PC-3 (cell line): ENCODE data around the gene CDH16. TPM values are rescaled to one million over a fixed set of nuclear protein-coding genes. Genes with fewer than 3 reads are reported as not detected.
"Not testable (repeated sequence)": the region's sequence is repeated elsewhere in the genome, so short reads cannot be mapped to it uniquely, and the experiment has no call there.

Source experiments
- ATAC-seq: fragments of 200-7000 bp; cut with Tn5 transposase; 2 replicates; pipeline ENCODE4 v1.9.1; 2020; ENCODE audit warnings: mild to moderate bottlenecking, moderate library complexity
- BruUV-seq: library from RNA; stranded (reverse); fragments of 400-500 nt; replicated peaks from 2 replicates; lab custom pipeline; 2021; lab: Mats Ljungman, UMichigan
- CTCF ChIA-PET: fragments of 300-600 bp; sonication (Branson Sonifier 250); formaldehyde crosslinking; loops from one replicate; lab custom pipeline; 2022; ENCODE audit warnings: antibody characterized with exemption; lab: Charles Lee
- POLR2A ChIA-PET: fragments of 300-600 bp; sonication (Branson Sonifier 250); formaldehyde crosslinking; loops from one replicate; lab custom pipeline; 2022; ENCODE audit warnings: antibody characterized with exemption; ENCODE audit not compliant: unreplicated experiment; lab: Charles Lee
- DNase-seq: peaks from one replicate; pipeline ENCODE4 v3.0.0-alpha.2; 2015
- H2AFZ ChIP-seq: fragments of 300-600 bp; sonication (generic); 2 replicates; pipeline ENCODE4 v1.6.0; 2016; ENCODE audit warnings: antibody characterized with exemption, low read length
- H3F3A ChIP-seq: fragments of 300-600 bp; sonication (generic); one replicate; pipeline ENCODE4 v1.6.0; 2017; ENCODE audit warnings: antibody characterized with exemption, low read length, control low read depth, mild to moderate bottlenecking; ENCODE audit not compliant: unreplicated experiment
- H3K27ac ChIP-seq: fragments of 300-600 bp; sonication (generic); 2 replicates; pipeline ENCODE4 v1.5.1; 2016; ENCODE audit warnings: mild to moderate bottlenecking, low read length
- H3K27me3 ChIP-seq: fragments of 300-600 bp; sonication (generic); 2 replicates; pipeline ENCODE4 v1.6.1; 2016; ENCODE audit warnings: low read length, mixed read lengths
- H3K36me3 ChIP-seq: fragments of 300-600 bp; sonication (generic); 2 replicates; pipeline ENCODE4 v1.6.1; 2016; ENCODE audit warnings: low read depth, mixed run types, low read length, mixed read lengths
- H3K4me1 ChIP-seq: fragments of 300-600 bp; sonication (generic); 2 replicates; pipeline ENCODE4 v1.5.1; 2016; ENCODE audit warnings: low read length; ENCODE audit not compliant: insufficient read depth
- H3K4me2 ChIP-seq: fragments of 300-600 bp; sonication (generic); 2 replicates; pipeline ENCODE4 v1.6.0; 2016; ENCODE audit warnings: low read length
- H3K4me3 ChIP-seq: fragments of 300-600 bp; sonication (generic); 2 replicates; pipeline ENCODE4 v1.5.1; 2016; ENCODE audit warnings: mild to moderate bottlenecking, low read length, mixed read lengths
- H3K79me2 ChIP-seq: fragments of 300-600 bp; sonication (generic); 2 replicates; pipeline ENCODE4 v1.6.1; 2017; ENCODE audit warnings: low read length, mixed read lengths
- H3K9ac ChIP-seq: fragments of 300-600 bp; sonication (generic); 2 replicates; pipeline ENCODE4 v1.6.0; 2016; ENCODE audit warnings: mild to moderate bottlenecking, low read length
- H3K9me2 ChIP-seq: fragments of 300-600 bp; sonication (generic); replicated peaks from 2 replicates; pipeline ENCODE4 v1.6.1; 2016; ENCODE audit warnings: mixed run types, low read length, mixed read lengths
- H3K9me3 ChIP-seq: fragments of 300-600 bp; sonication (generic); 2 replicates; pipeline ENCODE4 v1.6.1; 2016; ENCODE audit warnings: low read length, mixed read lengths
- H4K20me1 ChIP-seq: fragments of 300-600 bp; sonication (generic); 2 replicates; pipeline ENCODE4 v1.6.1; 2016; ENCODE audit warnings: low read length, mixed read lengths
- CTCF ChIP-seq: fragments of 300-600 bp; sonication (generic); conservative IDR thresholded peaks from 2 replicates; pipeline ENCODE4 v1.5.1; 2017; ENCODE audit warnings: antibody characterized with exemption, low read depth, mild to moderate bottlenecking, low read length
- EZH2 ChIP-seq: fragments of 300-600 bp; sonication (generic); IDR thresholded peaks from one replicate; pipeline ENCODE4 v1.6.1; 2017; ENCODE audit warnings: antibody characterized with exemption, mild to moderate bottlenecking, low read length; ENCODE audit not compliant: unreplicated experiment
- EZH2phosphoT487 ChIP-seq: fragments of 300-600 bp; sonication (generic); IDR thresholded peaks from 2 replicates; pipeline ENCODE4 v1.6.1; 2018; ENCODE audit warnings: mild to moderate bottlenecking, antibody characterized with exemption, low read length, borderline replicate concordance
- intact Hi-C: fragments of 100-400 bp; cut with micrococcal nuclease; formaldehyde crosslinking; loops from 2 replicates; pipeline ENCODE4 v1.9.0; 2023
- total RNA-seq: library from RNA; depleted of rRNA; stranded (reverse); fragments of >200 nt; gene quantifications from 2 replicates; pipeline ENCODE4 v1.2.3, GENCODE V29; 2014

CDH16 gene
- total RNA-seq, 1 experiment from 2014 or later, result not detected

- BruUV-seq, result no TSS peak
- H3F3A ChIP-seq, result no peaks in the 10 kb centered on the region
- no peak for DNase-seq
- CTCF ChIA-PET, result no interaction called here
- TF ChIP-seq CTCF (no peak), EZH2 (no peak), EZH2phosphoT487 (no peak)
- no peak for ATAC-seq
- no peaks in the 10 kb centered on the region for H3K27me3 ChIP-seq
- H3K4me3 ChIP-seq, result no peak overlapping the region
- H3K27ac ChIP-seq, result no peak overlapping the region
- no peaks in the 10 kb centered on the region for H3K36me3 ChIP-seq
- no peaks in the 10 kb centered on the region for H3K9me2 ChIP-seq
- H3K9ac ChIP-seq, result no peak overlapping the region
- intact Hi-C loops, result no loop called here
- no peaks in the 10 kb centered on the region for H4K20me1 ChIP-seq
- H3K79me2 ChIP-seq, result no peaks in the 10 kb centered on the region
- H3K9me3 ChIP-seq, result no peaks in the 10 kb centered on the region
- POLR2A ChIA-PET, result no interaction called here
- no peak overlapping the region for H3K4me2 ChIP-seq
- peaks cover 4% of the 10 kb centered on the region; the same call in 1 of the 2 replicates for H3K4me1 ChIP-seq
- H2AFZ ChIP-seq, result no peak overlapping the region
Measured at GRCh38 chr16:66946974-66947301, 28.3 kb upstream of the CDH16 start.

- H3K4me2 ChIP-seq, result no peak overlapping the region
- H3K4me3 ChIP-seq, result no peak overlapping the region
- no peaks in the 10 kb centered on the region for H3K79me2 ChIP-seq
- H3K27ac ChIP-seq, result no peak overlapping the region
- ATAC-seq, result no peak
- H4K20me1 ChIP-seq, result no peaks in the 10 kb centered on the region
- H3K9ac ChIP-seq, result no peak overlapping the region
- CTCF ChIA-PET, result no interaction called here
- H2AFZ ChIP-seq, result no peak overlapping the region
- TF ChIP-seq EZH2phosphoT487, result no peak
- no peak for TF ChIP-seq CTCF
- TF ChIP-seq EZH2, result no peak
- H3K9me2 ChIP-seq, result no peaks in the 10 kb centered on the region
- no TSS peak for BruUV-seq
- H3K27me3 ChIP-seq, result no peaks in the 10 kb centered on the region
- H3K36me3 ChIP-seq, result no peaks in the 10 kb centered on the region
- no peak for DNase-seq
- H3K4me1 ChIP-seq, result peaks cover 4% of the 10 kb centered on the region; the same call in 1 of the 2 replicates
- no peaks in the 10 kb centered on the region for H3K9me3 ChIP-seq
- intact Hi-C loops, result no loop called here
- no peaks in the 10 kb centered on the region for H3F3A ChIP-seq
- POLR2A ChIA-PET, result no interaction called here
Measured at GRCh38 chr16:66946541-66946940, 27.9 kb upstream of the CDH16 start.

GRCh38 chr16:66945939-66946338, 27.3 kb upstream of the CDH16 start:
- no peaks in the 10 kb centered on the region for H3K27me3 ChIP-seq
- H3F3A ChIP-seq, result no peaks in the 10 kb centered on the region
- BruUV-seq, result no TSS peak
- no peak overlapping the region for H2AFZ ChIP-seq
- H3K9ac ChIP-seq, result no peak overlapping the region
- no peak overlapping the region for H3K4me2 ChIP-seq
- no peaks in the 10 kb centered on the region for H3K79me2 ChIP-seq
- POLR2A ChIA-PET, result no interaction called here
- no peaks in the 10 kb centered on the region for H3K9me2 ChIP-seq
- H3K9me3 ChIP-seq, result no peaks in the 10 kb centered on the region
- CTCF ChIA-PET, result no interaction called here
- no peaks in the 10 kb centered on the region for H3K36me3 ChIP-seq
- H3K27ac ChIP-seq, result no peak overlapping the region
- ATAC-seq (no peak), DNase-seq (no peak)
- TF ChIP-seq CTCF (no peak), EZH2phosphoT487 (no peak), EZH2 (no peak)
- intact Hi-C loops, result no loop called here
- H3K4me3 ChIP-seq, result no peak overlapping the region
- H3K4me1 ChIP-seq, result peaks cover 4% of the 10 kb centered on the region; the same call in 1 of the 2 replicates
- no peaks in the 10 kb centered on the region for H4K20me1 ChIP-seq

- H3F3A ChIP-seq, H3K4me2 ChIP-seq, ATAC-seq, H2AFZ ChIP-seq, H3K4me1 ChIP-seq, DNase-seq, H3K9ac ChIP-seq, H3K79me2 ChIP-seq, H3K9me2 ChIP-seq, H3K9me3 ChIP-seq, BruUV-seq, H3K27me3 ChIP-seq, H4K20me1 ChIP-seq, intact Hi-C loops, H3K27ac ChIP-seq, H3K4me3 ChIP-seq, H3K36me3 ChIP-seq, POLR2A ChIA-PET: not testable (repeated sequence)
- CTCF ChIA-PET, result interaction anchor here (0.6 kb wide), 1 partner anchor 176 kb away, joined by 3 read pairs; no protein-coding TSS in a partner anchor
Measured at GRCh38 chr16:66944971-66945370, 26.3 kb upstream of the CDH16 start.
